Thoracic aorta endothelial cell (primary cell): ENCODE data around the gene RHCE. TPM values are rescaled to one million over a fixed set of nuclear protein-coding genes. Genes with fewer than 3 reads are reported as not detected.

Experiments used
- total RNA-seq: library from RNA; depleted of rRNA; stranded (reverse); fragments of >200 nt; gene quantifications from 2 replicates; pipeline ENCODE4 v1.2.3, GENCODE V29; 2012

RHCE gene
- 0.07 TPM in 1 of 2 replicates, not detected in the other for total RNA-seq

DNA sequence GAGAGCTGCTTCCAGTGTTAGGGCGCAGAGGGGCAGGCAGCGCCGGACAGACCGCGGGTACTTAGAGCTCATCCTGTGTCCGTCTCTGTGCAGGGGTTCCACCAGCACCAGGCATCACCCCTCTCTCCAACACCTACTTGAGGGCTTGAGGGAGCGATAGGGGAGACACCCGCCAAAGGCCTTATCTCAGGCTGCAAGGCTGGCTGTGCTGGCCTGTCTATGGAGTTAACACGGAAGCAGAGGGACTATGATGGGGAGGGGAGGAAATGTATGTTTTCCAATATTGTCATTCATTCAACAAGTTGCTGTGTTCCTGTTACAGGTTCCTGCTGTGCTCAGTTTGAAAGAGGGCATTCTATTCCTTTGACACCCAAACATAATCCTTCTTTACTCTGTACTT is at the start of gene RHCE:
Gene RHCE, minus strand, starts transcription at position 111 of the 400 bp plus-strand sequence. Its CDS starts 39 bp downstream, at position 72.

DNA sequence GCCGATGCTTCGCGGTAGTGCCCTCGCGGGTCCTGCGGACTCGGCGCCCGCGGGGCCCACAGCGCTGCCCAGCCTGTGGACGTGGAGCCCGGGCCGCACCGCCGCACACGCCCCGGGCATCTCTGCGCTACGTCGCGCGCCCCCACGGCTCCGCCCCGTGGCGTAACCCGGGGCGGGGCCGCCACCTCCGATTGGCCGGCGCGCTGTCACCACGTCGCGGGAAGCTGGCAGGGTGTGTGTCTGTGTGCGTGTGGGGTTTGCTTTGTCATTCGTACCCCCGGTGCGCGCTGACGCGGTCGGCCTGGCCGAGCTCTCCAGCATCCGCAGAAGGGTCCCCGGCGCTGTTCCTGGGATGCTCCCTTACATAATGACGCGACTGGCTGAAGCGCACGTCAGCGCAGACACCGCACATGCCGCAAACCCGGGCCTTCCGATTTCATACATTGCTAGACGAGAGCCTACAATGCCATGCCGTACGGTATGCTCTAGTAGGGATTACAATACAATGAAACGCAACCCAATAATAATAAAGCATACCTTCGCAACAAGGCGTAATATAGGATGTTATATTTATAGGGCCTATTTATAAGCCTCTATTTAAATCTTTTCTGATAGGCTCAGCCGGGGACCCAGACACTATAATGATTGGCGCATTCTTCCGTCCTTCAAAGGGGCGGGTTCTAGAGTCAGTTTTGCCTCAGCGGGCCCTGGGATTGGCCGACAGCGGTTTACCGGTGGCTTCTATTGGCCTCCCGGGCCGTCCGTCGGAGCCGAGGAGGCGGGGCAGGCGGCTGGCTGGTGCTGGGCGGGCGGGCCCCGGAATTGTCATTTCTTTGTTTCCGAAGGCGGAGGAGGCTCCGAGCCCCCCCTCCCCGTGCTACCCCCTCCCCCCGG is 9.7 kb upstream of the RHCE start, which contains the start of gene MACO1:
Gene MACO1, plus strand, starts transcription at position 825 of the 894 bp plus-strand sequence. CDS start 202 bp downstream, outside the sequence.

DNA sequence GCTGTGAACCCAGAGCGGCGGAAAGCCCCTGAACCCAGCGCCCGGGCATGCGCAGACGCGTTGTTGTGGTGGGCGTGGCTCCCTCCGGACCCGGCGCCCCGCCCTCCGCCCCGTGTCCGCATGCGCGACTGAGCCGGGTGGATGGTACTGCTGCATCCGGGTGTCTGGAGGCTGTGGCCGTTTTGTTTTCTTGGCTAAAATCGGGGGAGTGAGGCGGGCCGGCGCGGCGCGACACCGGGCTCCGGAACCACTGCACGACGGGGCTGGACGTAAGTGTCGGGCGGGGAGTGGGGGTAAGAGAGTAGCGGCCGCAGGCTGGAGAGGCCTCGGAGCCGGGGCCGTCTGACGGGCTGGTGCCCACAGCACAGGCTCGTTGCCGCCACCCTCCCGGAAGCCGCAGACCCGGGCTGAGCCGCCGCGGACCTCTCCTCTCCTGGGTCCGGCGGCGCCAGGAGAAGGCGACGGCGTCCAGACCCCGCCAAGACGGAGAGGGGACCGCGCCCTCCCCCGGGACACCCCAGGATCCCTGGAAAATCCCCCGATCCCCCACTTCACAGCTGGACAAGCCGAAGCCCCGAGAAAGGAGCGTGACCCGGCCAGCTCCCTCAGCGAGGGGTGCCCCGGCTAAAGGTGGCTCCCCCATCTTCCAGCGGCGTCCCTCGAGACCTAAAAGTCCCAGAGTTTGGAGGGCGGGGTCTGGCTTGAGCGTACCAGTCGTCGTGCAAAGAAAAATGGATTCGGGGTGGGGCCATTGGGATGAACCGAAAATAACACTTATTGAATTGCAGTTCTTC is 82.2 kb downstream of the RHCE start, which contains the start of gene TMEM50A:
Gene TMEM50A, plus strand, starts transcription at position 147 of the 794 bp plus-strand sequence. CDS start 2,153 bp downstream, outside the sequence.

Other genes starting within 250 kb of the RHCE start
- 47.2 and 49.2 TPM in 2 replicates for gene SYF2, start 188.3 kb downstream of the RHCE start, total RNA-seq
- 87.7 and 88.4 TPM in 2 replicates for gene RSRP1, start 173.4 kb downstream of the RHCE start, total RNA-seq
- not detected in 2 replicates for gene RHD, start 148.3 kb downstream of the RHCE start, total RNA-seq
- 153 and 174 TPM in 2 replicates for gene TMEM50A, start 82.5 kb downstream of the RHCE start, total RNA-seq
- 26.1 and 27.0 TPM in 2 replicates for gene MACO1, start 10.1 kb upstream of the RHCE start, total RNA-seq
- 16.2 and 21.5 TPM in 2 replicates for gene LDLRAP1, start 122.8 kb upstream of the RHCE start, total RNA-seq
- 1.1 and 1.9 TPM in 2 replicates for gene MAN1C1, start 196.0 kb upstream of the RHCE start, total RNA-seq